NCI-H1436 treated with DMSO at 0.1 percent for 48 hours (cell line): ENCODE results near the gene SPAG7.
"Not testable (repeated sequence)": the region's sequence is repeated elsewhere in the genome, so short reads cannot be mapped to it uniquely, and the experiment has no call there.

Experiments used
- DNase-seq: peaks from one replicate; lab custom pipeline; 2025; lab: John Stamatoyannopoulos, UW

The SPAG7 gene

DNA sequence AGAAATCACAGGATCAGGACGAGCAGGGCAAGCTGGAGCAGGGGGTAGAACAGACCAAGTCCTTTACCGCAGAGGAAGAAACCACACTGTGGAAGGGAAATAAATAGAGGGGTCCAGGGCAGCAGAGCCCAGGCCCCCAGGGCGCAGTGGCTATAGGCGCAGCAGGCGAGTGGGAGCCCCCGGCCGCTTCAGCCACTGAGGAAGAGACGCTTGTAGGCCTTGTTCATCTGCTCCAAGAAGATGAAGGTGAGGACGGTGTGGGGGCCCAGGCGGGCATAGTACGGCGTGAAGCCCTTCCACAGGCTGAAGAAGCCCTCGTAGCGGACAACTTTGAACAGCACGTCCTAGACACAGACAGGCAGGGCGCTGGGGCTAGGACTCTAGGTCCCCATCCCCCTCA is 30.1 kb downstream of the SPAG7 start:
- DNase-seq, result no peak

DNA sequence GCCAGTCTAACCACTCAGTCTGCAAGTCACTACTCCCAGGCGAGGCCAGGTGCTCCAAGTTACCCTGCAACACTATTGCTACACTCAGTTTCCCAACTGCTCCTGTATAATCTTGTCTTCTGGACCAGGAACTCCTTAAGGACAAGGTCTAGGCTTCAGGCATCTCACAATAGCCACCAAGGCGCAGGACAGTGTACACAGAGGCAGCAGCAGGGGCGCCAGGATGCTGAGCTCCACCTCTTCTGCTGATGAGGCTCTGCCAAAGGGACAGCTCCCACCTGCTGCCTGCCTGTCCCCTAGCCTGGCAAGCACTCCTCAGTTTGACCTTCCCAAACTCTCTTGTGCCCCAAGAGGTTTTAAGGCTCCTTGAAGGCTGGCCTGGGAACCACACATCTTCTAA is 31.2 kb downstream of the SPAG7 start:
- no peak for DNase-seq

DNA sequence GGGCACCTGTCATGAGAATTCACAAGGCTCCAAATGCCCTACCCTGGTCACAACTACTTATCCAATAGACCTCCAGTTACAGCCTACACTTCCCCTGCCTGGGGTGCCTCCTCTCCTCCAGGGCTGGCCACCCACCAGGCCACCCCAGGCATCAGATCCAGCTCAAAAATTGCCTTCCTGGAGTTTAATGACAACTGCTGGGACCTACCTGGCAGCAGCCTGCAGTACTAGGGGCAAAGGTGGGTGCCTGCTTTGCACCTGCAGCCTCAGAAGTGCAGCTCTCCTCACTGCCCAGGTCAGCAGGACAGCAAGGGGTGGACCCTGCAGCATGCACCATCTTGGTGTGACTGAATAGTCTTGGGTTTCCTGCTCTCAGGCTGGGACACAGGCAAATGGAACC is 32.0 kb downstream of the SPAG7 start:
- no peak for DNase-seq

DNA sequence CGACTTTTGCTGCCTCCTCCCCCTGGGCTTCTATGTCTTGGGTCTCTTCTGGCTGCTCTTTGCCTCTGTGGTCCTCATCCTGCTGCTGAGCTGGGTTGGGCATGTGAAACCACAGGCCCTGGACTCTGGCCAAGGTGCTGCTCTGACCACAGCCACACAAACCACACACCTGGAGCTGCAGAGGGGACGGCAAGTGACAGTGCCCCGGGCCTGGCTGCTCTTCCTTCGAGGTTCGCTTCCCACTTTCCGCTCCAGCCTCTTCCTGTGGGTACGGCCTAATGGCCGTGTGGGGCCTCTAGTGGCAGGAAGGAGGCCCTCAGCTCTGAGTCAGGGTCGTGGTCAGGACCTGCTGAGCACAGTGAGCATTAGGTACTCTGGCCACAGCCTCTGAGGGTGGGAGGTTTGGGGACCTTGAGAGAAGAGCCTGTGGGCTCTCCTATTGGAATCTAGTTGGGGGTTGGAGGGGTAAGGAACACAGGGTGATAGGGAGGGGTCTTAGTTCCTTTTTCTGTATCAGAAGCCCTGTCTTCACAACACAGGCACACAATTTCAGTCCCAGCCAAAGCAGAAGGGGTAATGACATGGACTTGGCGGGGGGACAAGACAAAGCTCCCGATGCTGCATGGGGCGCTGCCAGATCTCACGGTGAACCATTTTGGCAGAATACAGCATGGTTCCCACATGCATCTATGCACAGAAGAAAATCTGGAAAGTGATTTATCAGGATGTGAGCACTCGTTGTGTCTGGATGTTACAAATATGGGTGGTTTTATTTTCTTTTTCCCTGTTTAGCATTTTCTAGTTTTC is 33.2 kb downstream of the SPAG7 start:
- DNase-seq, result no peak

DNA sequence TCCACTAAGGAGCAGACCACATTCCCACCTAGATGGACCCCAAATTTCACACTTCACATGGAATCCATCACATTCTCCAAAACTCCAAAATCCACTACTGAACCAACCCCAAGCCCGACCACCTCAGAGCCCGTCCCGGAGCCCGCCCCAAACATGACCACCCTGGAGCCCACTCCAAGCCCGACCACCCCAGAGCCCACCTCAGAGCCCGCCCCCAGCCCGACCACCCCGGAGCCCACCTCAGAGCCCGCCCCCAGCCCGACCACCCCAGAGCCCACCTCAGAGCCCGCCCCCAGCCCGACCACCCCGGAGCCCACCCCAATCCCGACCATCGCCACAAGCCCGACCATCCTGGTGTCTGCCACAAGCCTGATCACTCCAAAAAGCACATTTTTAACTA is 34.0 kb downstream of the SPAG7 start:
- no peak for DNase-seq

DNA sequence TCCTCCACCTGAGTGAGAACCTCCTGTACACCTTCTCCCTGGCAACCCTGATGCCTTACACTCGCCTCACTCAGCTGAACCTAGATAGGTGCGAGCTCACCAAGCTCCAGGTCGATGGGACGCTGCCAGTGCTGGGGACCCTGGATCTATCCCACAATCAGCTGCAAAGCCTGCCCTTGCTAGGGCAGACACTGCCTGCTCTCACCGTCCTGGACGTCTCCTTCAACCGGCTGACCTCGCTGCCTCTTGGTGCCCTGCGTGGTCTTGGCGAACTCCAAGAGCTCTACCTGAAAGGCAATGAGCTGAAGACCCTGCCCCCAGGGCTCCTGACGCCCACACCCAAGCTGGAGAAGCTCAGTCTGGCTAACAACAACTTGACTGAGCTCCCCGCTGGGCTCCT is 34.9 kb downstream of the SPAG7 start:
- DNase-seq, result no peak

DNA sequence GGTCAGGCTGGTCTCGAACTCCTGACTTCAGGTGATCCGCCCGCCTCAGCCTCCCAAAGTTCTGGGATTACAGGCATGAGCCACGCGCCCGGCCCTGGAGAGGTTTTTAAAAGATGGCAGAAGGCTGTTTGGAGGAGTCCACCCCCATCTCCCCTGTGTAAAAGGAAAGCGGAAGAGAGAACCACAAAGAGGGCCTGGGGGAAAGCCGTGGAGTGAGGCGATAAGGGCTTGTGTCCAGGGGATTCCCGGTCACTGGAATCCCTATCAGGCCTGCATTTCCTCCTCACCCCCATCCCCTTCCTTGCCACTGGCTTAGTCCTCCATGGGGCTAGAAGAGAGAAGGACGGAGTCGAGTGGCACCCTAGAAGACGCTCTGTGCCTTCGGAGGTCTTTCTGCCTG is 35.7 kb downstream of the SPAG7 start, which contains the start of gene GP1BA:
Gene GP1BA (plus strand): TSS at position 315 of the 400 bp plus-strand sequence. CDS start 328 bp downstream, outside the sequence.
- no peak for DNase-seq

DNA sequence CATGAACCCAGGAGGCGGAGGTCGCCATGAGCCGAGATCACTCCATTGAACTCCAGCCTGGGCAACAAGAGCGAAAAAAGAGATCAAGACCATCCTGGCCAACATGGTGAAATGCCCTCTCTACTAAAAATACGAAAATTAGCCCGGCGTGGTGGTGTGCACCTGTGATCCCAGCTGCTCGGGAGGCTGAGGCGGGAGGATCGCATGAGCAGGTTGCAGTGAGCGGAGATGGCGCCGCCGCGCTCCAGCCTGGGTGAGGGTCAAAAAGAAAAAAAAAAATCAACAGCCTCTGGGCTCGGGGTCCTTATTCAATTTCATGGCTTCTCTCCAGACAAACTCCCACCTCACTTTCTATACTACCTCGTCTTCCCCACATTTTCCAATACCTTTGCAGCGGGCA is 38.7 kb downstream of the SPAG7 start:
- DNase-seq, result no peak

DNA sequence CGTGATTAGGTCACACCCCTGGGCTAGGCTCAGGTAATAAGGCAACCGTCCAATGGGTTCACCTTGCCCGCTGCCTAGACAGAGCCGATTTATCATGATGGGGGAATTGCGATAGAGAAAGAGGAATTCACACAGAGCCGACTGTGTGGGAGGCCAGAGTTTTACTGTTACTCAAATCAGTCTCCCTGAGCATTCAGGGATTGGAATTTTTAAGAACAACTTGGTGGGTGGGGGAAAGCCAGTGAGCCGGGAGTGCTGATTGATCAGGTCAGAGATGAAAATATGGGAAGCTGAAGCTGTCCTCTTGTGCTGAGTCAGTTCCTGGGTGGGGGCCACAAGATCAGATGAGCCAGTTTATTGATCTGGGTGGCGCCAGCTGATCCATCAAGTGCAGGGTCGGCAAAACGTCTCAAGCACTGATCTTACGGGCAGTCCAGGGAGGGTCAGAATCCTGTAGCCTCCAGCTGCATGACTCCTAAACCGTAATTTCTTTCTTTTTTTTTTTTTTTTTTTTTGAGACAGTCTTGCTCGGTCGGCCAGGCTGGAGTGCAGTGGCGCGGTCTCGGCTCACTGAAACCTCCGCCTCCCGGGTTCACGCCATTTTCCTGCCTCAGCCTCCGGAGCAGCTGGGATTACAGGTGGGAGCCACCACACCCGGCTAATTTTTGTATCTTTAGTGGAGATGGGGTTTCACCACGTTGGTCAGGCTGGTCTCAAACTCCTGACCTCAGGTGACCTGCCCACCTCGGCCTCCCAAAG is 40.9 kb downstream of the SPAG7 start:
- not testable (repeated sequence) for DNase-seq

DNA sequence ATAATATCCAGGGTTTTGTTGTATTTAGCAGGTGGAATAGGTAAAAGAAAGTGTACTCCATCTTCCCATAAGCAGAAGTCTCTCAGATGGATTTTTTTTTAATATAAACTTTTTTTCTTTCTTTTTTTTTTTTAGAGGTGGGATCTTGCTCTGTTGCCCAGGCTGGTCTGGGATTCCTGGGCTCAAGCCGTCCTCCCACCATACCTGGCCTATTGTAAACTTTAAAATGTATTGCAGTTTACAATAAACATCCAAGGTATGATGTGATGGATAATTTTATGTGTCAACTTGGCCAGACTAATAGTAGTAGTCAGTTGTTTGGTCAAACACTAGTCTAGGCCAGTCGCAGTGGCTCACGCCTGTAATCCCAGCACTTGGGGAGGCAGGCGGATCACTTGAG is 46.3 kb downstream of the SPAG7 start:
- no peak for DNase-seq

DNA sequence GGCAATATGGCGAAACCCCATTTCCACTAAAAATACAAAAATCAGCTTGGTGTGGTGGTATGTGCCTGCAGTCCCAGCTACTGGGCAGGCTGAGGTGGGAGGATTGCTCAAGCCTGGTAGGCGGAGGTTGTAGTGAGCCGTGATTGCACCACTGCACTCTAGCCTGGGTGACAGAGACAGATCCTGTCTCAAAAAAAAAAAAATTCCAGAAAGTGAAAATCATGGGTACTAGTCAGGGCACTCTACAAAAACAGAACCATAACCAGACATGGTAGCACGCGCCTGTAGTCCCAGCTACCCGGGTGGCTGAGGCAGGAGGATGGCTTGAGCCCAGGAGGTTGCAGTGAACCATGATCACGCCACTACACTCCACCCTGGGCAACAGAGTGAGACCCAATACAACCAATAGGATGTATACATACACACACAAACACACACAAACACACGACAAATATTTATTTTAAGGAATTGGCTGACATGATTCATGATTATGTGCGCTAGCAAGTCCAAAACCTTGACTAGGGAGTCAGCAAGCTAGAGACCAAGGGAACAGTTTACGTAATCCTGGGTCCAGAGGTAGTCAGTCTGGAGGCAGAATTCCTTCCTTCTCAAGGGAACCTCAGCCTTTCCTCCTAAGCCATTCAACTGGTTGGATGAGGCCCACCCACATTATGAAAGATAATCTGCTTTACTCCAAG is 47.1 kb downstream of the SPAG7 start:
- DNase-seq, result no peak

DNA sequence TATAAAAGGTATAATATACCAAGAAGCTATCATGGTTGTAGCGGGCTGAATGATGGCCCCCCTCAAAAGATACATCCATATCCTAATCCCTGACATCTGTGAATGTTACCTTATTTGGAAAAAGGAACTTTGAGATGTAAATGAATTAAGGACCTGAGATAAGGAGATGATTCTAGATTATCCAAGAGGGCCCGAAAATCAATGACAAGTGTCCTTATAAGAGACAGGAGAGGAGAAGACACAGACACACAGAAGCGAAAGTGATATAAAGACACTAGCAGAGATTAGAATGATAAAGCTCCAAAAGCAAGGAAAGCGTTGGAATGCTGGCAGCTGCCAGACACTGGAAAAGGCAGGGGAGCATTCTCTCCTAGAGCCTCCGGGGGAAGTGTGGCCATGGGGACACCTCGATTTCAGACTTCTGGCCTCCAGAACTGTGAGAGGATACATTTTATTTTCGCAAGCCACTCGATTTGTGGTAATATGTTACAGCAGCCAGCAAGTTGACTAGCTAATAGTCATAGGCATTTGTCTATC is 48.0 kb downstream of the SPAG7 start:
- DNase-seq, result no peak

DNA sequence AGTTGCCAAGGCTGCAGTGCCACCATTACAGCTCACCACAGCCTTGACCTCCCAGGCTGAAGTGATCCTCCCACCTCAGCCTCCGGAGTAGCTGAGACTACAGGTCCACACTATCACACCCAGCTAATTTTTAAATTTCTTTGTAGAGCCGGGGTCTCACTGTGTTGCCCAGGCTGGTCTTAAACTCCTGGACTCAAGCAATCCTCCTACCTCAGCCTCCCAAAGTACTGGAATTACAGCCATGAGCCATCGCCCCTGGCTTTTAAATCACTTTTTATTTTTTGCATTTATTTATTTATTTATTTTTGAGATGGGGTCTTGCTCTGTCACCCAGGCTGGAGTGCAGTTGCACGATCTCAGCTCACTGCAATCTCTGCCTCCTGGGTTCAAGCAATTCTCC is 53.1 kb downstream of the SPAG7 start:
- DNase-seq, result not testable (repeated sequence)

DNA sequence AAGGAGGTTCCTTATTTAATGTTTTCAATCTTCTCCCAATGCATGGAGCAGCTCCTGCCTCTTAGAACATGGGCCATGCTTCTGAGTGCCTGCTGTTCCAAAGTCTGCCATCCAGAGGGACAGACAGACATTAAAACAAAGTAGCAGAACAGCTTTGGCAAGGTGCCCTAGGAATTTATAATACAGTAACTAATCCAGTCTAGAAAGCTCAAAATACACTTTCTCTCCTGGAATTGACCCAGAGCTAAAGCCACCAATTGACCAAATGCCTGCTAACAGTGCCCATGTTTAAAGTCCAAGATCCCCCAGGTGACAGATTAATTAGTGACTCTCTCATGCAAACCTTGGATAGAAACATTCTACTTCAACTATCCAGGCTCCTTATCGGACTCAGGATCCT is 53.6 kb downstream of the SPAG7 start:
- no peak for DNase-seq
